ENCODE measurements around the gene UBE2A. TPM values are rescaled to one million over a fixed set of nuclear protein-coding genes. Genes with fewer than 3 reads are reported as not detected.

The UBE2A gene
- total RNA-seq, 1 experiment from 2014 or later: 24.9 TPM

Other genes starting within 250 kb of the UBE2A start
- 5.3 and 7.5 TPM in 2 replicates for gene SLC25A43, start 175.2 kb upstream of the UBE2A start, total RNA-seq (2014; rRNA removed; shearing (Covaris generic))
- 383 and 395 TPM in 2 replicates for gene SLC25A5, start 106.1 kb upstream of the UBE2A start, total RNA-seq (2014; rRNA removed; shearing (Covaris generic))
- 36.4 and 44.0 TPM in 2 replicates for gene STEEP1, start 9.2 kb upstream of the UBE2A start, total RNA-seq (2014; rRNA removed; shearing (Covaris generic))
- gene NKRF, start 31.9 kb downstream of the UBE2A start, total RNA-seq (2014; rRNA removed; shearing (Covaris generic)): 6.2 and 9.9 TPM in 2 replicates
- gene SEPTIN6, start 118.6 kb downstream of the UBE2A start, total RNA-seq (2014; rRNA removed; shearing (Covaris generic)): 26.9 and 41.7 TPM in 2 replicates
- gene SOWAHD, start 184.0 kb downstream of the UBE2A start, total RNA-seq (2014; rRNA removed; shearing (Covaris generic)): 1.8 and 3.2 TPM in 2 replicates
- gene RPL39, start 217.1 kb downstream of the UBE2A start, total RNA-seq (2014; rRNA removed; shearing (Covaris generic)): 1,219 and 1,278 TPM in 2 replicates

All from H7 (cell line).